K562 (cell line): ENCODE measurements around the gene CYP4F3.

Source experiments
- BRCA1 ChIP-seq, 2 experiments: fragments of 450-650 bp in 1 of 2; sonication (generic) in 1 of 2; formaldehyde crosslinking in 1 of 2; IDR thresholded peaks; 2 replicates each; pipeline versions ENCODE4 v1.5.0 to v1.6.1; 2017 to 2020; ENCODE audit warnings: mild to moderate bottlenecking in 1 of 2, missing genetic modification reagents in 1 of 2
- CEBPB ChIP-seq: fragments of 450-650 bp; IDR thresholded peaks from 2 replicates; pipeline ENCODE4 v1.6.1; 2016; ENCODE audit warnings: missing genetic modification characterization, missing compliant biosample characterization
- HDAC2 ChIP-seq: fragments of 450-650 bp; IDR thresholded peaks from 2 replicates; pipeline ENCODE4 v1.6.1; 2016; ENCODE audit warnings: mild to moderate bottlenecking
- HNRNPLL ChIP-seq: fragments of 200-400 bp; formaldehyde crosslinking; IDR thresholded peaks from 2 replicates; pipeline ENCODE4 v1.6.1; 2017; ENCODE audit warnings: low read length, low read depth, mild to moderate bottlenecking; ENCODE audit not compliant: poor library complexity, severe bottlenecking
- JUN ChIP-seq, 2 experiments: sonication (generic) in 1 of 2; formaldehyde crosslinking in 1 of 2; IDR thresholded peaks; 2 replicates each; pipeline versions ENCODE4 v1.6.1 to v1.8.0; 2012 to 2022; ENCODE audit warnings: borderline replicate concordance in 2 of 2, mild to moderate bottlenecking in 2 of 2, improper control_type of control experiment in 1 of 2, low read depth in 1 of 2, low read length in 1 of 2, missing genetic modification reagents in 1 of 2
- KDM1A ChIP-seq, 2 experiments: fragments of 450-650 bp; IDR thresholded peaks; 2 replicates each; pipeline ENCODE4 v1.6.1; 2016; ENCODE audit warnings: mild to moderate bottlenecking in 2 of 2
- TEAD4 ChIP-seq, 2 experiments: sonication (generic) in 1 of 2; formaldehyde crosslinking in 1 of 2; IDR thresholded peaks; 2 replicates each; pipeline versions ENCODE4 v1.6.1 to v1.8.0; 2012 to 2022; ENCODE audit warnings: borderline replicate concordance in 1 of 2, inconsistent platforms in 1 of 2, low read length in 1 of 2, mild to moderate bottlenecking in 1 of 2, missing genetic modification reagents in 1 of 2
- ZBTB7A ChIP-seq: IDR thresholded peaks from 2 replicates; pipeline ENCODE4 v1.6.1; 2011; ENCODE audit warnings: low read depth, mild to moderate bottlenecking, low read length, moderate library complexity, borderline replicate concordance; ENCODE audit not compliant: control insufficient read depth
- ZFP30 ChIP-seq: fragments of 250-450 bp; sonication (Bioruptor Pico); IDR thresholded peaks from 2 replicates; pipeline ENCODE4 v1.8.0; 2022; ENCODE audit warnings: moderate library complexity, mild to moderate bottlenecking, inconsistent platforms, borderline replicate concordance
- ZNF217 ChIP-seq: sonication (generic); formaldehyde crosslinking; IDR thresholded peaks from 2 replicates; pipeline ENCODE4 v1.8.0; 2022; ENCODE audit warnings: mild to moderate bottlenecking, missing genetic modification reagents
- ZNF311 ChIP-seq: fragments of 250-450 bp; sonication (Bioruptor Pico); IDR thresholded peaks from 2 replicates; pipeline ENCODE4 v1.4.0; 2020; ENCODE audit warnings: mild to moderate bottlenecking, moderate library complexity
- TF ChIP-seq, protein P1 (sequence below): fragments of 450-650 bp; formaldehyde crosslinking; IDR thresholded peaks from 2 replicates; pipeline ENCODE4 v1.4.0; 2022; ENCODE audit warnings: missing genetic modification characterization

- TF ChIP-seq HNRNPLL (no peak), ZFP30 (CRISPR knock-in tag) (no peak), JUN (IDR thresholded peaks at IDR 0.05; ENCODE audit: borderline replicate concordance, low read depth, low read length) (no peak), JUN (CRISPR knock-in tag; IDR thresholded peaks at IDR 0.05; ENCODE audit: borderline replicate concordance) (no peak), CEBPB (tag) (no peak), BRCA1 (IDR thresholded peaks at IDR 0.05) (no peak), BRCA1 (CRISPR knock-in tag; IDR thresholded peaks at IDR 0.05) (no peak), ZNF217 (CRISPR knock-in tag) (no peak), TEAD4 (IDR thresholded peaks at IDR 0.05; ENCODE audit: low read length) (no peak), TEAD4 (CRISPR knock-in tag; IDR thresholded peaks at IDR 0.05; ENCODE audit: borderline replicate concordance) (no peak), KDM1A (IDR thresholded peaks at IDR 0.05) (no peak), ZNF311 (no peak), HDAC2 (no peak), ZBTB7A (no peak)
- TF ChIP-seq, protein P1, sequence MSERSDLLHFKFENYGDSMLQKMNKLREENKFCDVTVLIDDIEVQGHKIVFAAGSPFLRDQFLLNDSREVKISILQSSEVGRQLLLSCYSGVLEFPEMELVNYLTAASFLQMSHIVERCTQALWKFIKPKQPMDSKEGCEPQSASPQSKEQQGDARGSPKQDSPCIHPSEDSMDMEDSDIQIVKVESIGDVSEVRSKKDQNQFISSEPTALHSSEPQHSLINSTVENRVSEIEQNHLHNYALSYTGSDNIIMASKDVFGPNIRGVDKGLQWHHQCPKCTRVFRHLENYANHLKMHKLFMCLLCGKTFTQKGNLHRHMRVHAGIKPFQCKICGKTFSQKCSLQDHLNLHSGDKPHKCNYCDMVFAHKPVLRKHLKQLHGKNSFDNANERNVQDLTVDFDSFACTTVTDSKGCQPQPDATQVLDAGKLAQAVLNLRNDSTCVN (CRISPR knock-in tag) = no peak
Measured at GRCh38 chr19:15631817-15632216, 8.9 kb upstream of the CYP4F3 start.
